BJ (cell line): Measurements from ENCODE around the gene DDX54. TPM values are rescaled to one million over a fixed set of nuclear protein-coding genes. Genes with fewer than 3 reads are reported as not detected.
"Not testable (repeated sequence)": the region's sequence is repeated elsewhere in the genome, so short reads cannot be mapped to it uniquely, and the experiment has no call there.

Experiments
- CTCF ChIA-PET: fragments of 350-600 bp; formaldehyde crosslinking; extraction: SDS; loops from one replicate; lab custom pipeline; 2021; ENCODE audit warnings: antibody characterized with exemption, inconsistent platforms; lab: Yijun Ruan, JAX
- POLR2A ChIA-PET: fragments of 300-600 bp; sonication (Branson Sonifier 250); formaldehyde crosslinking; extraction: SDS; loops from one replicate; lab custom pipeline; 2021; ENCODE audit warnings: antibody characterized with exemption; lab: Charles Lee
- DNase-seq: peaks from one replicate; pipeline ENCODE4 v3.0.0-alpha.2; 2011; ENCODE audit warnings: low read depth
- H3K27me3 ChIP-seq: 2 replicates; pipeline ENCODE4 v1.6.0; 2011; ENCODE audit warnings: low read length; ENCODE audit not compliant: control insufficient read depth, insufficient read depth
- H3K36me3 ChIP-seq: 2 replicates; pipeline ENCODE4 v1.5.1; 2011; ENCODE audit warnings: low read length; ENCODE audit not compliant: control insufficient read depth, insufficient read depth
- H3K4me3 ChIP-seq: 2 replicates; pipeline ENCODE4 v1.5.1; 2011; ENCODE audit warnings: low read depth, mild to moderate bottlenecking, control low read depth, low read length
- CTCF ChIP-seq: IDR thresholded peaks from 2 replicates; pipeline ENCODE4 v1.5.1; 2011; ENCODE audit warnings: low read depth, mild to moderate bottlenecking, control low read depth, inconsistent platforms, low read length, moderate library complexity; ENCODE audit not compliant: insufficient read depth
- polyA plus RNA-seq: library from polyadenylated mRNA; depleted of rRNA; stranded (reverse); fragments of >200 nt; gene quantifications from 2 replicates; pipeline ENCODE4 v1.2.3, GENCODE V29; 2011

Gene DDX54
- polyA plus RNA-seq, 1 experiment, result 54.7 TPM

GRCh38 chr12:113119980-113120669, 65.2 kb downstream of the DDX54 start:
- no peak for TF ChIP-seq CTCF
- no peaks in the 10 kb centered on the region for H3K36me3 ChIP-seq
- CTCF ChIA-PET, result no interaction called here
- no peak overlapping the region for H3K4me3 ChIP-seq
- no peaks in the 10 kb centered on the region; the same call in 1 of the 2 replicates for H3K27me3 ChIP-seq
- POLR2A ChIA-PET, result no interaction called here
- no peak for DNase-seq

GRCh38 chr12:113118142-113118541, 67.1 kb downstream of the DDX54 start:
- DNase-seq, result no peak
- no peaks in the 10 kb centered on the region; the same call in 1 of the 2 replicates for H3K27me3 ChIP-seq
- H3K36me3 ChIP-seq, result no peaks in the 10 kb centered on the region
- CTCF ChIA-PET, result interaction anchor here (0.6 kb wide), 1 partner anchor 30 kb away, joined by 3 read pairs; no protein-coding TSS in a partner anchor
- no peak for TF ChIP-seq CTCF
- POLR2A ChIA-PET, result no interaction called here
- no peak overlapping the region for H3K4me3 ChIP-seq

- H3K27me3 ChIP-seq, POLR2A ChIA-PET, H3K4me3 ChIP-seq, DNase-seq, H3K36me3 ChIP-seq: not testable (repeated sequence)
- CTCF ChIA-PET, result interaction anchor here (0.6 kb wide), 1 partner anchor 30 kb away, joined by 3 read pairs; no protein-coding TSS in a partner anchor
Observed at GRCh38 chr12:113117684-113118083, 67.6 kb downstream of the DDX54 start.

GRCh38 chr12:113116875-113117274, 68.4 kb downstream of the DDX54 start:
- no peak for TF ChIP-seq CTCF
- H3K27me3 ChIP-seq, result no peaks in the 10 kb centered on the region; the same call in 1 of the 2 replicates
- ChIA-PET CTCF (no interaction called here), POLR2A (no interaction called here)
- DNase-seq, result no peak
- H3K36me3 ChIP-seq, result no peaks in the 10 kb centered on the region
- H3K4me3 ChIP-seq, result no peak overlapping the region

GRCh38 chr12:113115455-113116126, 69.7 kb downstream of the DDX54 start:
- Histone ChIP-seq H3K27me3 (no peaks in the 10 kb centered on the region; the same call in 1 of the 2 replicates), H3K4me3 (no peak overlapping the region), H3K36me3 (no peaks in the 10 kb centered on the region)
- no peak for TF ChIP-seq CTCF
- ChIA-PET POLR2A (no interaction called here), CTCF (interaction anchor here (1.5 kb wide), 1 partner anchor 124 kb away, joined by 4 read pairs; no protein-coding TSS in a partner anchor)
- no peak for DNase-seq
